HG03460 (cell line): ENCODE data around the gene SEMA6B.
"Not testable (repeated sequence)": the region's sequence is repeated elsewhere in the genome, so short reads cannot be mapped to it uniquely, and the experiment has no call there.

Experiments used
- ATAC-seq: cut with Tn5 transposase; IDR thresholded peaks from one replicate; pipeline ENCODE4 v1.9.1; 2021; ENCODE audit not compliant: unreplicated experiment

The SEMA6B gene

GRCh38 chr19:4550479-4551050 is 8.9 kb downstream of the SEMA6B start:
- no peak for ATAC-seq

GRCh38 chr19:4550018-4550417 is 9.5 kb downstream of the SEMA6B start:
- ATAC-seq = no peak

GRCh38 chr19:4548238-4548584 is 11.3 kb downstream of the SEMA6B start:
- no peak for ATAC-seq

DNA sequence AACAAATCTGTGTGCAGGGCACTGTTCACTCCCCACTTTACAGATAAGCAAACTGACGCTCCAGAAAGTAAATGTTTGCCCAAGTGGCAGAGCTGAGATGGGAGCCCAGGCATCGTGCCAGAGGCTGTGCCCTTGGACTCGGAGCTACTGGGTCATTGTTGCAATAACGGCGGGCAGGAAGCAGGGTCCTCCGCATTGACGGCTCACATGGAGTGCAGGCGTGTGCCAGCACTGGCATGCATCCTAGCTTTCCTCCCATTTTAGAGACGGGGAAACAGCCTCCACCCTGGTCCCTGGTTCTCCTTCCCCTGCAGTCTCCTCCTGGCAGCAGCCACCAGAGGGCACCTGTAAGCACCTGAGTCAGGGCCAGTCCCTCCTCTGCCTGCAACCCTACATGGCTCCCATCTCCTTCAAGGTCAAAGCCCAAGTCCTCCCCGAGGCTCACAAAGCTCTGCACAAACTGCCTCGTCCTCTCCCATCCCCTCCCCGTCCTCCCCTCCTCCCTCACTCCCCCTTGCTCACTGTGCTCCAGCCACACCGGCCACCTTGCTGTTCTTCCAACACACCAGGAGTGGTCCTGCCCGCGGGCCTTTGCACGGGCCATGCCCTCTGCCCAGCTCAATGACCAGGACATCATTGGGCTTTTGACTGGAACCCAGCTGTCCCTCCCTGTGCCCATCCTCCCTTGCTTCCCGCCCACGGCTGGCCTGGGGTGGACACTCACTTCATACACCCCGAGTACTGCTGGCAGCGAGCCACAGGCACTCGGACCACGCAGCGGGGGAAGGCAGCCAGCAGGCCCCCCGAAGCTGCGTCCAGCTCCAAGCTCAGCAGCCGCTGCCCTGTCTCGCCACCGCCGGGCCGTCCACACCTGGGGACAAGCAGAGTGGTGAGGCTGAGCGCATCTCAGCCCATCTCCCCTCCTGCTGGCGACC is 11.9 kb downstream of the SEMA6B start:
- no peak for ATAC-seq

DNA sequence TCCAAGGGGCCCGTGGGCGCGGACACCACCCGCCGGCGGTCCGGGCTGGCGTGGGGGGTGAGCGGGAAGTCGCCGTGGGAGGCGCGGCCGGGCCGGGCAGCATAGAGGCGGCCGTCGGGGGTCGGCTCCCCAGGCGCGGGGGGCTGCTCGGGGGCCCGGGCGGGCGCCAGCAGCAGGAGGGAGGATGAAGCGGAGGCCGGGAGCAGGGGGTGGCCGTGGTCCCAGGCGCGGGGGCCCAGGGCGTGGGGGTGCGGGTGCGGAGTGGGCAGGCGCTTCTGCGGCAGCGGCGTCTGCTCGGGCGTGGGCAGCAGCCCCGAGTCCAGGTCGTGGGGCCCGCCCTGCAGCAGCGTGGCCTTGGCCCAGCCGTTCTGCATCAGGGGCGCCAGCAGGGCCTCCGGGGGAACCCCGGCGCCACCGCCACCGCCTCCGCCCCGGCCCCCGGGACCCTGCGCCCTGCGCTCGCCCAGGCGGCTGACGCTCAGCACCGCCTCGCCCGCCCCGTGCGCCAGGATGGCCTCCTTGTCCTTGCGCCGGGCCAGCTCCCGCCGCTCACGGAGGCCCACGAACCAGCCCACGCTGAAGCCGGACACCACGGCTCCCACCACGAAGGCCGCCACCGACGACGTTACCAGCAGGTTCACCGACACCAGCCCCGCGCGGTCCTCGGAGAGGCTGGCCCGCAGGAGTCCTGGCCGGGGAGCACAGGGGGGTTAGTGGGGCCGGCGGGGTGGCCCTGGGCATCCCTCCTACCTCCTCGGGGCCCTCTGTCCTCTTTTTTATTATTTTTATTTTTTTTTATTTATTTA is 15.4 kb downstream of the SEMA6B start:
- ATAC-seq = no peak

DNA sequence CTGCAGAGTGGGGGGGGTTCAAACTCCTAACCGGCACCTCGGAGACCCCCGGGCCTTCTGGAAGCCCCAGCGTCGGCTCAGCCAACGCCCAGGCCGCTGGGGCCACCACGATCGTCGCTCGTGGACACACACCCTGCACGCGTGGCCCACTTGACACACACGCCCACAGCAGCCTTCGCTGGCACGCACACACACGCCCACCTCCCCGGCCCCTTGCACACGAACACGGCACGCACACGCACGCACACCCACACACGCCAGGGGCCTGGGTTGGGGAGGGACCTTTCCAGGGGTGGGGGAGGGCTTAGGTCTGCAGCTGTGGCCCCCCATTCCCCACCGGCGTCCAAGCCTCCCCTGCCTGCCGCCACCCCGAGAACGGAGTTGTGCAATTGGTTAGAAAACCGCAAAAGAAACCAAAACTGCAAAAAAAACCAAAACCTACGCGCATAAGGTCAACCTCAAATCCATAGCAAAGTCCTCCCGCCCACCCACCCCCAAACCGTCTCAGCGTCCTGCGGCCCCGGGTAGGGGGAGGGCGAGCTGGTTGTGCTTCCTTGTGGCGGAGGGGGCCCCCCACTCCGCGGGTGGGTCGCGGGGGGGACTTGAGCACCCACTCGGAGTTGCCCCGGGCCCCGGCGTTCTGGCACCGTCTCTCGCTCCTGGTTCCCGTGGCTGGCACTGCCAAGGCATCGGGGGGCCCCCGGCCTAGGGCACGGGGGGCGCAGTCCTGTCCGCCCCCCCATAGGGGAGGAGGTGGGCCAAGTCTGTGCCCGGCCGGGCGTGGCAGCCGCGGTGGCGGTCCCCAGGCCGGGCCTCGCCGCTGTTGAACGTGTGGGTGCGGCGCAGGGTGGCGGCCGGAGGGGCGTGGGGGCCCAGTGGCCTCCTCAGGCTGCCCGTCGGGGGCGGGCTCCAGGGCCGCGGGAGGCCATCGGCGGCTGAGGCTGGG is 16.3 kb downstream of the SEMA6B start:
- no peak for ATAC-seq

DNA sequence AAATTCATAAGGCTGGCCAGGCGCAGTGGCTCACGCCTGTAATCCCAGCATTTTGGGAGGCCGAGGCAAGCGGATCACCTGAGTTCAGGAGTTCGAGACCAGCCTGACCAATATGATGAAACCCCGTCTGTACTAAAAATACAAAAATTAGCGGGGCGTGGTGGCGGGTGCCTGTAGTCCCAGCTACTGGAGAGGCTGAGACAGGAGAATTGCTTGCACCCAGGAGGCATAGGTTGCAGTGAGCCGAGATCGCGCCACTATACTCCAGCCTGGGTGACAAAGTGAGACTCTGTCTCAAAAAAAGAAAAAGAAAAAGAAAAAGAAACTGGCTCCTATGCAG is 17.7 kb downstream of the SEMA6B start:
- not testable (repeated sequence) for ATAC-seq

DNA sequence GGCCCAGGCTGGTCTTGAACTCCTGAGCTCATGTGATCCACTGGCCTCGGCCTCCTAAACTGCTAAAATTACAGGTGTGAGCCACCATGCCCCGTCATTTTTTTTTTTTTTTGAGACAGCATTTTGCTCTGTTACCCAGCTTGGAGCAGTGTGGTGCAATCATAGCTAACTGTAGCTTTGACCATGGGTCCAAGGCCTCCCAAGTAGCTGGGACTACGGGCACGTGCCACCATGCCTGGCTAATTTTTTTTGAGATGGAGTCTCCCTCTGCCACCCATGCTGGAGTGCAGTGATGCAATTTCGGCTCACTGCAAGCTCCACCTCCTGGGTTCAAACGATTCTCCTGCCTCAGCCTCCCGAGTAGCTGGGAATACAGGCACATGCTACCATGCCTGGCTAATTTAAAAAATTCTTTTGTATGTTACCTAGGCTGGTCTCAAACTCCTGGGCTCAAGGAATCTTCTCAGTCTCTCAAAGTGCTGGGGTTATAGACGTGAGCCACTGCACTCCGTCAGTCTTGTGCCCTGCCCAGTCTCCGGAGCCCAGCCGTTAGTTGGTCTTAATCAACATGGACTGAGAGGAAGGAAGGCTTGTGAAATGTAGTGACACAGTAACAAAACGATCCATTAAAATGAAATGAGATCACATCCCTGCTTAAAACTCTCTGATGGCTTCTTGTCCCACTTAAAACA is 18.2 kb downstream of the SEMA6B start:
- no peak for ATAC-seq

DNA sequence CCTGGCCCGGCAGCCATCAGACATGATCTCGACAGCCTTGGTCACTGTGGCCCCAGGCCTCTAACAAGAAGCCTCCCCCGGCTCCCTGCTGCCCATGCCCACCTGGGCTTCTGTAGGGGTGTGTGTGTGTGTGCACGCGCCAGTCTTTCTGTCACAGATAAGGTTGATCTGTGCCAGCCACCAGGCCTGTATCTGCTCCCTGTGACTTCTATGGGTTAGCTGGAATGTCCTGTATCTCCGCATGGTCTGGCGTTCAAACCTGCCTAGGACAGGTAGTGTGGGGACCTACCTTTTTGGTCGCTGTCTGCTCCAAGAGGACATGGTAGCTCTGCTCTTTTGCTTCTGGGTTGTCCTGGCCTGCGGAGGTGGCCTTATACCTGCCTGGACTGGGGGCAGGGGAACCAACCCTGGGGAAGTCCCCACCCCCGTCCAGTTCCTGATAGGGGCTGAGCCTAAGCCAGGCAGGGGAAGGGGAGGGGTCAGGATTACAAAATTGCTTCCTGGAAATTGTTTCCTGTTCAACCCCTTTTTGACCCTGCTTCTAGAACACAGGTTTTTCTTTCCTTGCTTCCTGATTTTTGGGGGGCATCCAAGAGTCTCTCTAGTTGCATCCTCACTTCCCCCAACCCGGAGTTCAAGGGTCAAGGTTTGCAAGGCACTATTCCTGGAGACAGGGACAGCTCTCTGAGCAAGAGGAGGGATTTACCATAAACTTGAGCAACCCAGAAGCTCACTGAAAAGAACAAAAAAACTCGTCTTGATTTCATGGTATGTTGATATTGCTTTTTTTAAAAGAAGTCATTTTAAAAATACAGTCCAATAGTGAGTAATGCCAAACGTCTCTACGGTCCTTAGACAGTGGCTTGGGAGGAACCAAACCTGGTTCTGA is 19.5 kb downstream of the SEMA6B start, which contains the start of gene LRG1:
LRG1 (minus strand) TSS at position 344 of the 889 bp plus-strand sequence; CDS start at position 321, 23 bp downstream.
- ATAC-seq = no peak

- no peak for ATAC-seq
Measured at GRCh38 chr19:4539169-4539692, 20.3 kb downstream of the SEMA6B start.

DNA sequence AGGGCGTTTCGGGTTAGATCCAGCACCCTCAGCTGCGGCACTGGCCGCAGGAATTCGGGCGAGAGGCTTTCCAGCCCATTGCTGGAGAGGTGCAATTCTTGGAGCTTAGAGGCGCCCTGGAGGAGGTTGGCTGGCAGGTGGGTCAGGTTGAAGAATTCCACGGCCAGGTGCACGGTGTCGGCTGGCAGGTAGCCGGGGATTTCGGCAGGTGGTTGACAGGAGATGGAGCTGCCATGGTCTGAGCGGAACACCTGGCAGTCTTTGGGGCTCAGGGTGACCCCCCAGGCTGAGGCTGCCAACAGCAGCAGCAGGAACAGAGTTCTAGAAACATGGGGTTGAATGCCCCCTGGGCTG is 20.9 kb downstream of the SEMA6B start:
- no peak for ATAC-seq

DNA sequence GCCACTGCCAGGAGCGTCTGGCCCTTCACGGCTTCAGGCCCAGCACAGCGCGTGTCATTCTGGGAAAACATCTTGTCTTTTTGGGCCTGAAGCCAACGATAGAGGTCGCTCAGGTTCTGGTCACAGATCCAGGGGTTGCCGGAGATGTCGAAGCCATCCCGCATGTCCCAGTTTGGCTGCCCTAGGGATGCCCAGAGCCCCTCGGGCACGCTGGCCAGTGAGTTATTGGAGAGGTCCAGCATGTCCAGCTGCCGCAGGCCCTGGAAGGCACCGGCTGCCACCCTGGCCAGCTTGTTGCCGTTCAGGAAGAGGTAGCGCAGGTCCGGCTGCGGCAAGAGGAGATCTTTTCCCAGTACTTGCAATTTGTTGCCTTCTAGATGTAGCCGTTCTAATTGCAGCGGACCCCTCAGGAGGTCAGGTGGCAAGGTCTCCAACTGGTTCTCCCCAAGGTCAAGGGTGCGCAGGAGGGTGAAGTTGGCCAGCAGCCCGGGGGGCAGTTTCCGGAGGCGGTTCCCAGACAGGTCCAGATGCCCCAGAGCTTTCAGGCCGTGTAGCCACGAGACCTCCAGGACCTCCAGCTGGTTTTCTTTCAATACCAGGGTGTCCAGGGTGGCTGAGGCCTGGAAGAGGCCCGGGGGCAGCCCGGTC is 21.4 kb downstream of the SEMA6B start:
- no peak for ATAC-seq

DNA sequence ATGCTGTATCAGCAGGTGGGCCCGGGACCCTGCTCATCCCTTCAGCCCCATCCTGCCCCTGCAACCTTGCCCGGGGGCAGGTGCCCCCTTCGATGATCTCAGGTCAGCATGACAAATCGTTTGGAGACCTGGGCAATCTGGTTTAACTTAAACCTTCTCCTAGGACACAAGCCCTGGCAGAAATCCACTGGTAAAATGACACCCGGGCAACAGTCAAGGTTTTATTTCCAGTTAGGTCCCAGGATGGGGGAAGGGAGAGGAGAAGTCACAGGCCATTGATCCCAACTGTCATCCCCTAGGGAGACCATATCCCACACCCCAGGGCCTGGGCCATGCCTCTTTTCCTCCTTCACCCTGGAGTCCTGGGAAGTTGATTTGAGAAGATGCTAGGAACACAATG is 22.7 kb downstream of the SEMA6B start:
- ATAC-seq = no peak

DNA sequence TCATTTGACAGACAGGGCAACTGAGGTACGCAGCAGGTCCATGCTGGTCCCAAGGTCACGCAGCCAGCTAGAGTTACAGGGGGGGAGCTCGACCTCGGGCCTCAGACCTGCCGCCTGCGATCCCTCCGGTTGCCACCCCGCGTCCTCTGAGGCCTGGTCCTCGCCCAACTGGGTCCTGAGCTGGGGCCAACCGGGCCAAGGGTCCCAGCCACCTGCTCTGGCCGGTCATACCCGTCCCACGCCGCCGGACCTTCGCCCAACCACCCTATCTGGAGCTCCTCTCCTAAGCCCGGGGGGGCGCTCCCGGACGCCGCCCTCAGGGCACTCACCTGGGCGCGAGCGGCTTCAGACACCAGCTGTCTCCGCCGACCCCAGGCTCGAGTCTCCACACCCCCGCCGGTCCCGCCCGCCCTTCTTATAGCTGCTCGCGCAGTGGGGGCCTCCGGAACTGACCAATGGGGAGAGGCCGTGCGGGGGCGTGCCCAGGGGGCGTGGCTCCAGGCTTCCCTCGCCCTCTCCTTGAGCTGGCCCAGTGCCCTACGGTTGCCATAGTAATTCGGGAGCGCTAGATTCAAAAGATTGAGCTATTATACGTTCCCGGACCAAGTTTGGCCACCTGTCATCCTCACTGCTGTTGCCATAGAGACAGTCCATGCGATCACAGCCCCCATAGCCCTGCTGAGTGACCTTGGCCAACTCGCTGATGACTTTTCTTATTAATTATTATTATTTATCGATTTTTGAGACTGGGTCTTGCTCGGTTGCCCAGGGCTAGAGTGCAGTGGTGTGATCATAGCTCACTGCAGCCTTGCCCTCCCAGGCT is 24.4 kb downstream of the SEMA6B start, which contains the start of gene PLIN5:
PLIN5 (minus strand) TSS at position 389 of the 823 bp plus-strand sequence. CDS start 1,150 bp downstream, outside the sequence.
- no peak for ATAC-seq

GRCh38 chr19:4533835-4534424 is 25.6 kb downstream of the SEMA6B start:
- ATAC-seq = no peak

GRCh38 chr19:4533334-4533733 is 26.1 kb downstream of the SEMA6B start:
- ATAC-seq = no peak

DNA sequence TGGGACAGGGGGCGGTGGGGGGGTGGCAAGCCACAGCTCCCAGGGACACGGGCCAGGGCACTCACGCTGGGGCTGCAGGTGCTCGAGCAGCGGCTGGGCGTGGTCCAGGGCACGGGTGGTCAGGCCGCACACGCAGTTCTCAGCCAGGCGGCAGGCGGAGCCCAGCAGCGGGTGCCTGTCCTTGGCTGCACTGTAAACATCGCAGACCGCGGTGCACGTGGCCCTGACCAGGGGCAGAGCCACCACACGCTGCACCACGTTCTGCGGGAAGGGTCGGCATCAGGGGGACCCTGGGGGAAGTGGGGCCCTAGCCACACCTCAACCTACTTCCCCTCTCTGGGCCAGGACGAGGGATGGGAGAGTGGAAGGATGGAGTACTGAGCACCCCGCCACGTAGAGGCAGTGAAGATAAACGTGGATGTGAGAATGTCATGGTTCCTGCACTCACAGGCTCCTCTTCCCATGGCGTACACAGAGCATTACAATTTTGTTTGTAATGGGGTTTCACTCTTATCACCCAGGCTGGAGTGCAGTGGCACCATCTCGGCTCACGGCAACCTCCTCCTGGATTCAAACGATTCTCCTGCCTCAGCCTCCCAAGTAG is 27.8 kb downstream of the SEMA6B start:
- no peak for ATAC-seq
